Measurements from ENCODE around the gene ROBO3. TPM values are rescaled to one million over a fixed set of nuclear protein-coding genes. Genes with fewer than 3 reads are reported as not detected.

Gene ROBO3
- total RNA-seq, 1 experiment from 2014 or later: 1.3 TPM

- intact Hi-C loops (cut with micrococcal nuclease; ENCODE audit: unreplicated experiment): loop anchor here (5.0 kb wide), 2 partner anchors 75 to 265 kb away; partner anchors contain the start of gene CCDC15
- H3K4me3 ChIP-seq: no peak overlapping the region
- no peaks in the 10 kb centered on the region for H3K9me3 ChIP-seq (ENCODE audit: insufficient read depth, low read depth)
- H2AFZ ChIP-seq: no peak overlapping the region
- CTCF ChIA-PET: no interaction called here
- H4K20me1 ChIP-seq (ENCODE audit: insufficient read depth): no peaks in the 10 kb centered on the region
- no peaks in the 10 kb centered on the region for H3K9me2 ChIP-seq (ENCODE audit: insufficient read depth)
- no TSS peak for BruUV-seq (replicated peaks)
- no peak overlapping the region for H3K4me2 ChIP-seq
- H3K27me3 ChIP-seq (ENCODE audit: insufficient read depth, low read depth): peaks cover 61% of the 10 kb centered on the region
- no peaks in the 10 kb centered on the region for H3K79me2 ChIP-seq (ENCODE audit: low read depth)
- H3F3A ChIP-seq (ENCODE audit: insufficient read depth, low read depth): no peaks in the 10 kb centered on the region
- no peak overlapping the region for H3K27ac ChIP-seq
- no peaks in the 10 kb centered on the region for H3K36me3 ChIP-seq (ENCODE audit: low read depth)
- POLR2A ChIA-PET (ENCODE audit: unreplicated experiment): no interaction called here
- TF ChIP-seq CTCF (conservative IDR thresholded peaks at IDR 0.05) (no peak), EZH2 (IDR thresholded peaks at IDR 0.05; ENCODE audit: low read depth) (no peak)
- no peak for DNase-seq
- no peaks in the 10 kb centered on the region for H3K4me1 ChIP-seq (replicated peaks; ENCODE audit: insufficient read depth)
Observed at GRCh38 chr11:124877631-124877909, 12.3 kb downstream of the ROBO3 start.

- Histone ChIP-seq H3F3A (ENCODE audit: insufficient read depth, low read depth) (no peaks in the 10 kb centered on the region), H3K36me3 (ENCODE audit: low read depth) (no peaks in the 10 kb centered on the region), H3K4me3 (no peak overlapping the region), H2AFZ (no peak overlapping the region), H3K9me2 (ENCODE audit: insufficient read depth) (no peaks in the 10 kb centered on the region), H4K20me1 (ENCODE audit: insufficient read depth) (no peaks in the 10 kb centered on the region), H3K4me1 (replicated peaks; ENCODE audit: insufficient read depth) (no peaks in the 10 kb centered on the region), H3K27me3 (ENCODE audit: insufficient read depth, low read depth) (peaks cover 55% of the 10 kb centered on the region), H3K27ac (no peak overlapping the region), H3K4me2 (no peak overlapping the region), H3K79me2 (ENCODE audit: low read depth) (no peaks in the 10 kb centered on the region), H3K9me3 (ENCODE audit: insufficient read depth, low read depth) (no peaks in the 10 kb centered on the region)
- TF ChIP-seq CTCF (conservative IDR thresholded peaks at IDR 0.05) (no peak), EZH2 (IDR thresholded peaks at IDR 0.05; ENCODE audit: low read depth) (no peak)
- ChIA-PET POLR2A (ENCODE audit: unreplicated experiment) (no interaction called here), CTCF (no interaction called here)
- intact Hi-C loops (cut with micrococcal nuclease; ENCODE audit: unreplicated experiment): loop anchor here (5.0 kb wide), 2 partner anchors 74 to 264 kb away; partner anchors contain the start of gene CCDC15
- no TSS peak for BruUV-seq (replicated peaks)
- DNase-seq: no peak
Observed at GRCh38 chr11:124877910-124878758, 12.9 kb downstream of the ROBO3 start.

GRCh38 chr11:124878759-124879492 is 13.7 kb downstream of the ROBO3 start:
- intact Hi-C loops (cut with micrococcal nuclease; ENCODE audit: unreplicated experiment): loop anchor here (5.0 kb wide), 2 partner anchors 73 to 263 kb away; partner anchors contain the start of gene CCDC15
- TF ChIP-seq EZH2 (IDR thresholded peaks at IDR 0.05; ENCODE audit: low read depth) (no peak), CTCF (conservative IDR thresholded peaks at IDR 0.05) (no peak)
- H3K79me2 ChIP-seq (ENCODE audit: low read depth): no peaks in the 10 kb centered on the region
- H3K36me3 ChIP-seq (ENCODE audit: low read depth): no peaks in the 10 kb centered on the region
- no peak overlapping the region for H3K4me3 ChIP-seq
- no peaks in the 10 kb centered on the region for H3K4me1 ChIP-seq (replicated peaks; ENCODE audit: insufficient read depth)
- H3K27ac ChIP-seq: no peak overlapping the region
- H3K9me3 ChIP-seq (ENCODE audit: insufficient read depth, low read depth): no peaks in the 10 kb centered on the region
- no peak overlapping the region for H2AFZ ChIP-seq
- peaks cover 48% of the 10 kb centered on the region for H3K27me3 ChIP-seq (ENCODE audit: insufficient read depth, low read depth)
- H3K9me2 ChIP-seq (ENCODE audit: insufficient read depth): no peaks in the 10 kb centered on the region
- BruUV-seq (replicated peaks): no TSS peak
- ChIA-PET CTCF (no interaction called here), POLR2A (ENCODE audit: unreplicated experiment) (no interaction called here)
- H3F3A ChIP-seq (ENCODE audit: insufficient read depth, low read depth): no peaks in the 10 kb centered on the region
- DNase-seq: no peak
- H3K4me2 ChIP-seq: no peak overlapping the region
- H4K20me1 ChIP-seq (ENCODE audit: insufficient read depth): no peaks in the 10 kb centered on the region

All from PC-9 (cell line).